Activated T-helper 17 cell treated with anti-CD3 and anti-CD28 coated beads, Interleukin-2, amount 50 U/mL, for 72 hours (primary cell): ENCODE measurements around the gene SMC5. TPM values are rescaled to one million over a fixed set of nuclear protein-coding genes. Genes with fewer than 3 reads are reported as not detected.
A peak's percentile ranks its signal among the peaks of the same experiment; 100 is the strongest.

Source experiments
- ATAC-seq: fragments of 150-1000 bp; cut with Tn5 transposase; replicated peaks from 2 replicates; pipeline ENCODE4 v1.10.0; 2021; ENCODE audit warnings: mild to moderate bottlenecking, moderate library complexity
- H3K27ac Mint-ChIP-seq: one replicate; pipeline ENCODE4 v1.8.0; 2022; ENCODE audit warnings: mixed read lengths
- H3K27me3 Mint-ChIP-seq: one replicate; pipeline ENCODE4 v1.8.0; 2022; ENCODE audit warnings: mixed read lengths
- H3K36me3 Mint-ChIP-seq: one replicate; pipeline ENCODE4 v1.8.0; 2022; ENCODE audit warnings: low read depth, mild to moderate bottlenecking, mixed read lengths
- H3K4me1 Mint-ChIP-seq: one replicate; pipeline ENCODE4 v1.8.0; 2022; ENCODE audit warnings: mixed read lengths
- H3K4me3 Mint-ChIP-seq: one replicate; pipeline ENCODE4 v1.8.0; 2022; ENCODE audit warnings: mild to moderate bottlenecking, mixed read lengths
- H3K9me3 Mint-ChIP-seq: one replicate; pipeline ENCODE4 v1.8.0; 2022; ENCODE audit warnings: mixed read lengths
- total RNA-seq, 2 donors: library from RNA; stranded (reverse); gene quantifications; one replicate each; pipeline ENCODE4 v1.2.3, GENCODE V29; 2022

Gene SMC5
- total RNA-seq, 2 donors from 2014 or later = 42.2 to 49.3 TPM

DNA sequence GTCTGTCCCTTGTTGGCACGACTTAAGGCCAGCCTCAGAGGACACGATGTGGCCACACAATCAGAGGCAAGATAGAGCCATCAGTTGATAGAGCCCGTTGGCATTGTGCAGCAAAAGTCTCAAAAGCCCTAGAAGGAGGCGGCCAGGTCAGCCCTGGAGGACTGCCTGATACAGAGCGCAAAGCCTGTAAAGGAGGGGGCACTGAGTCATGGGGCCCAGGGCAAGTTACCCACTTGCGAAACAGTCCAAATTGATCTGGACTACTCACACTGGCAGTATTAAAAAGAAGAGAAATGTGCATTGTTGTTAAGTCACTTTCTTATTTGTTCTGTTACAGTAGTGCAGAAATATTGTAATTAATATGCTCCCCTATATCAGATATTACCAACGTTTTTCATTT lies 104.2 kb downstream of the SMC5 start:
- Mint-ChIP-seq H3K27me3 (no peaks in the 10 kb centered on the region), H3K4me3 (no peak overlapping the region), H3K36me3 (no peaks in the 10 kb centered on the region), H3K4me1 (no peaks in the 10 kb centered on the region), H3K9me3 (no peaks in the 10 kb centered on the region), H3K27ac (no peak overlapping the region)
- ATAC-seq = no peak

DNA sequence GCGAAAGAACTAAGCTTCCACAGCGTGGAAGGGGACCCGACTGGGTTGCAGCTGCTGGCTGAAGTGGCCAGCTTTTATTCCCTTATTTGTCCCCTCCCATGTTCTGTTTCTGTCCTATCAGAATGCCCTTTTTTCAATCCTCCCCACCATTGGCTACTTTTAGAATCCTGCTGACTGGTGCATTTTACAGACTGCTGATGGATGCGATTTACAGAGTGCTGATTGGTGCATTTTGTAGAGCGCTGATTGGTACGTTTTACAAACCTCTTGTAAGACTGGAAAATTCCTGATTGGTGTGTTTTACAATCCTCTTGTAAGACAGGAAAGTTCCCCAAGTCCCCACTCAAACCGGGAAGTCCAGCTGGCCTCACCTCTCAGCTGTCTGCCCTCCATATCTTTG lies 105.0 kb downstream of the SMC5 start:
- Mint-ChIP-seq H3K4me3 (no peak overlapping the region), H3K9me3 (no peaks in the 10 kb centered on the region), H3K36me3 (no peaks in the 10 kb centered on the region), H3K4me1 (no peaks in the 10 kb centered on the region), H3K27me3 (no peaks in the 10 kb centered on the region), H3K27ac (no peak overlapping the region)
- no peak for ATAC-seq

DNA sequence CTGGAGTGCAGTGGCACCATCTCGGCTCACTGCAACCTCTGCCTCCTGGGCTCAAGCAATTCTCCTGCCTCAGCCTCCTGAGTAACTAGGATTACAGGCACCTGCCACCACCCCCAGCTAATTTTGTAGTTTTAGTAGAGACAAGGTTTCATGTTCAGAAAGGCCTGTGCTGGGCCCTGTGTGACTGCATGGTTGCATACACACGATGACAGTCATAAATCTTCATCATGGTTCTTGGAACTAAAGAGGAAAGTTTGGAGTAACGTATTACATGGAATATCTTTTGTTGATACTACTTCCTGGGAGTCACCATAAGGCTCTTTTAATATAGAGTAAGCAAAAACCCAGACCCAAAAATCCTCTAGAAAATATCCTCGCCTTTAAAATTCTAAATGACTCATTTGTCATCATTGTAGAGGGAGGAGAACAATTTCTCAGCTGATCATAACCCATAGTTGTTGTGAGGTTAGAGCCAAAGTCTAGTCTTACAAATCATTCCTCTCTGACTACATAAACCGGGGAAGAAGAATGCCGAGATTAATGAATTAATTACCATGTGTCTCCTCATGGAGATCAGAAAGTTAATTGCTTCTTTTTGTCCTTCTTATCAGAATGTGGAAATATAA lies 108.6 kb downstream of the SMC5 start:
- no peaks in the 10 kb centered on the region for H3K4me1 Mint-ChIP-seq
- ATAC-seq = no peak
- no peaks in the 10 kb centered on the region for H3K36me3 Mint-ChIP-seq
- H3K27me3 Mint-ChIP-seq = no peaks in the 10 kb centered on the region
- no peak overlapping the region for H3K4me3 Mint-ChIP-seq
- H3K27ac Mint-ChIP-seq = no peak overlapping the region
- no peaks in the 10 kb centered on the region for H3K9me3 Mint-ChIP-seq

DNA sequence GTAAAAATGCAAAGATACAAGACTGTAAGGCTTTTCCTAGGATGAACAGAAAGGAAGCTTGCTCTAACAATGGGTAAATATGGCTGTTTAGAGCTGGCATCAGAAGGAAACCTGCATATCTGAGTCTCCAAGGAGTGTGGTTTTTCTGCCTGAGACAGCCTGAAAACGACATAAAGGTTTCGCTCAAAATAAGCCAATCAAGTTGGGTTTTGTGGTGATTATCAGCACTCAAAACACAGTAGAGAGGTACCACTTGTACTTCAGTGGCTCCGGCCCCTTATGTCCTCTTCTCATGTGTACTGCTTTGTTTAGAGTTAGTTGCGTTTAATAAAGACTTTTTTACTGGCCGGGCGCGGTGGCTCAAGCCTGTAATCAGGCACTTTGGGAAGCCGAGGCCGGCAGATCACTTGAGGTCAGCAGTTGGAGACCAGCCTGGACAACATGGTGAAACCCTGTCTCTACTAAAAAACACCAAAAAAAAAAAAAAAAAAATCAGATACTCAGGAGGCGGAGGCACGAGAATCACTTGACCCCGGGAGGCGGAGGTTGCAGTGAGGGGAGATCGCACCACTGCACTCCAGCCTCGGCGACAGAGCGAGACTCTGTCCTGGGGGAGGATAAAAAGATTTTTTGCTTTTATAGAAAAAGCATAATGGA lies 116.3 kb downstream of the SMC5 start:
- no peak overlapping the region for H3K27ac Mint-ChIP-seq
- no peak for ATAC-seq
- H3K4me1 Mint-ChIP-seq = no peaks in the 10 kb centered on the region
- no peaks in the 10 kb centered on the region for H3K36me3 Mint-ChIP-seq
- H3K9me3 Mint-ChIP-seq = no peaks in the 10 kb centered on the region
- H3K4me3 Mint-ChIP-seq = no peak overlapping the region
- H3K27me3 Mint-ChIP-seq = no peaks in the 10 kb centered on the region

DNA sequence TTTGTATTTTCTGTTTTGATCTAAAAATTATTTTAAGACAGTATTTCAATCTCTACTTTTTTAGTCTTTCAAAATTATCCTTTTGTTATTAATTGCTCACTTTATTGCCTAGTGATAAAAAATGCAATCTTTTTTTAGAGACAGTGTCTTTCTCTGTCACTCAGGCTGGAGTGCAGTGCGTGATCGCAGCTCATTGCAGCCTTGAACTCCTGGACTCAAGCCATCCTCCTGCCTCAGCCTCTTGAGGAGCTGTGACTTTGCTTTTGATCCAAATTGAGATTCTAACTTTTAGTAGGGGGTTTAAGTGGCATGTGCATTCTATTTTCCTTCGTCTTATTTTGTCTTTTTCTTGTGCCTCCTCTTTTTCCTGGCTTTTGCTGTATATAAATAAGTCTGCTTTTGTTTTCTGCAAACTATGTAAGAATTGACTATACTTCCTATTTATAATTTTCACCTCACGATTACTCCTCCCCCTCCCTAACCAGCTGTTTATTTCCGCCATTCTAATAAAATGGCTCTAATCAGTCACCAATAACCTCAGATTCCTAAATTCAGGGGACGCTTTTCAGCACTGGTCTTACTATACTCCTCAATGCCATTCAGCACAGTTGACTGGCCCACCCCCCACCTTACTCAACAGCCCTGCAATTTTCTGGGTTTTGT lies 123.4 kb downstream of the SMC5 start:
- Mint-ChIP-seq H3K27me3 (no peaks in the 10 kb centered on the region), H3K4me1 (peaks cover 10% of the 10 kb centered on the region), H3K4me3 (no peak overlapping the region), H3K27ac (peak overlapping the region; percentile 14), H3K9me3 (no peaks in the 10 kb centered on the region), H3K36me3 (peaks cover 41% of the 10 kb centered on the region)
- ATAC-seq = no peak

DNA sequence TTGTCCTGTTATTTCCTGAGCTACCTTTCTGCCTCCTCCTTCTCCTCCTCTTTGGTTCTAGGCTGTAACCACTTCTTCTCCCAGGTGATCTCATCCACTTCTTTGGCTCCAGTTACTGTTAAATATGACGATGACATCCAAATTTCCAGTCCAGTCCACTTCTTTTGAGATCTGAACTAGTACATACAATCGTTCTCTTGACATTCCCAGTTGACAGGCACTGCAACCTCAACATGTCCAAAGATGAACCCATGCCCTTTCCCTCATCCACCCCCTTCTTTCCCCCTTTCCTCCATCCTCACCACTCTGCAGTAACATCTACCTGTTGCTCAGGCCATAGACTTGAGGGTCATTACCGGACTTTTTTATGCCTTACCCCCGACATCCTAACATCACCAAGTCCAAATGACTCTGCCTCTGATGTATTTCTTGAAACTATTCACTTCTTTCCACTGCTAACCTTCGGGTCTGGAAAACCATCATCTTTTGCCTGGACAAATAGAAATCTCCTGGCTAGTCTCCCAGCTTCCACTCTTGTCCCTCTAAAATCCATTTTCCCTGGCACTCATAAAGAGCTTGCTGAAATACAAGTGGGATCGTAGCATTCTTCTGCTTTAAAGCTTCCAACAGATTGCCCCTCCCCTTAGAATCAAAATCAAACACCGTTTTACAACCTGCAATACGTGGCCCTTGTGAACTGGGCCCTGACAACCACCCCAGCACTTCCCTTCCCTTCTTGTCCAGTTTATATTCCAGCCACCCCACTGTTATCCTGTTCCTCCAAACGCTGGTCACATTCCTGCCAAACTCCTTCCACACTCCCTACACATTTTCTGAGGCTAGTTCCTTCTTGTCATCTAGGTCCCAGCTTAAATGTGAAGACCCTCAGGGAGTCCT lies 124.2 kb downstream of the SMC5 start:
- H3K9me3 Mint-ChIP-seq = no peaks in the 10 kb centered on the region
- ATAC-seq = no peak
- H3K4me1 Mint-ChIP-seq = peaks cover 16% of the 10 kb centered on the region
- H3K4me3 Mint-ChIP-seq = no peak overlapping the region
- H3K27ac Mint-ChIP-seq = peak overlapping the region; percentile 14
- H3K36me3 Mint-ChIP-seq = peaks cover 49% of the 10 kb centered on the region
- H3K27me3 Mint-ChIP-seq = no peaks in the 10 kb centered on the region

DNA sequence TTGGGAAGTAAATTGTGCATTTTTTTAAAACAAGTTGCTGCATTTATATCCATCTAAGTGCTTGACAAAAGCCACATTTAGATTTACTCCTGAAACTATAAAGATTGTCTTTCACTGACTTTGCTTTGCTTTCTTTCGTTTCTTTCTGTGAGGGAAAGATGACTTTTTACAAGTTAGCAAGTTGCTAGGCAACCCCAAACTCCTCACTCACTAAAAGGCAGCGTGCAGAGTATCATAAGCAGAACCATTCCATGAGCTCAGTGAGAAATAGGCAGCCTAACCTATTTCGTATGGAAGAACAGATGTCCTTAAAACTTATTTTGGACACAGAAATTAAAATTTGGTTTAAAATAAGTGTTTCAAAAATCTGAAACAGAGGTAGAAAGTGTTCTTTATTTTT lies 126.6 kb downstream of the SMC5 start:
- Mint-ChIP-seq H3K4me1 (peaks cover 33% of the 10 kb centered on the region), H3K36me3 (peaks cover 67% of the 10 kb centered on the region), H3K27ac (no peak overlapping the region), H3K4me3 (no peak overlapping the region), H3K27me3 (no peaks in the 10 kb centered on the region), H3K9me3 (no peaks in the 10 kb centered on the region)
- ATAC-seq = no peak

DNA sequence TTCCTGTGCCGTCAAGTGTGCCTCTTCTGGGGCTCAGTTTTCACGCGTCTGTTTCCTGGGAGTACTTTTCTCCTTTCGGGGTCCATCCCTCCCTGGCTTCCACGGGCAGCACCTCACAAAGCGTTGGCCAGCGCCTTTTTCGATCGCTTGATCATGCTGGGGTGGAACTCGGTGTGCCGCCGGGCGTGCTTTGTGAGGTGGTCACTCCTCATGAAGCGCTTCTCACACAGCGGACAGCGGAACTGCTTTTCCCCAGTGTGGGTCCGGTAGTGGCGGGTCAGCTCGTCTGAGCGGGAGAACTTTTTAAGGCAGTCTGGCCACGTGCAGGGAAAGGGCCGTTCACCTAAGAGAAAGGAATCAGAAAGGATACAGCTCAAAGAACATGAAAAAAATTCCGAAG lies 128.9 kb downstream of the SMC5 start:
- no peak overlapping the region for H3K4me3 Mint-ChIP-seq
- ATAC-seq = no peak

DNA sequence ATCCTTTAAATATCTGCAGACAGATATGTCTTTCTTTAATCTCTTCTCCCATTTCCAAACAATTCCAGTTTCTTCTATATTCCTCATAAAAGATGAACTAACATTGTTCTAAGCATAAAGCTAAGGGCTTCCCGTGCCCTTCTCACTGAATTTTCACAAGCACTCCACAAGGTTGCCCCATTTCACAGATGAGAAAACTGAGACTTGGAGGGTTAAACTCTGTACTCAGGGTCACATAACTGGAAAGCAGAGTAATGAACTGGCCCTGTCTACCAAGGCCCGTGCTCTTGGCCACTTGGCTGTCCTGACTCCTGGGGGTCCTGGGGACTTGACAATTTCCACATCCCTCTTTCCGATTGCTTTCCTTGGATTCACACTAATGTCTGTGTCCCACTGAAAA lies 130.4 kb downstream of the SMC5 start:
- H3K27ac Mint-ChIP-seq = peak overlapping the region; percentile 64

More for the DNA sequence above, 128.9 kb downstream of the SMC5 start:
- Mint-ChIP-seq H3K36me3 (peaks cover 71% of the 10 kb centered on the region), H3K27ac (no peak overlapping the region), H3K27me3 (no peaks in the 10 kb centered on the region), H3K9me3 (no peaks in the 10 kb centered on the region), H3K4me1 (peaks cover 45% of the 10 kb centered on the region)

DNA sequence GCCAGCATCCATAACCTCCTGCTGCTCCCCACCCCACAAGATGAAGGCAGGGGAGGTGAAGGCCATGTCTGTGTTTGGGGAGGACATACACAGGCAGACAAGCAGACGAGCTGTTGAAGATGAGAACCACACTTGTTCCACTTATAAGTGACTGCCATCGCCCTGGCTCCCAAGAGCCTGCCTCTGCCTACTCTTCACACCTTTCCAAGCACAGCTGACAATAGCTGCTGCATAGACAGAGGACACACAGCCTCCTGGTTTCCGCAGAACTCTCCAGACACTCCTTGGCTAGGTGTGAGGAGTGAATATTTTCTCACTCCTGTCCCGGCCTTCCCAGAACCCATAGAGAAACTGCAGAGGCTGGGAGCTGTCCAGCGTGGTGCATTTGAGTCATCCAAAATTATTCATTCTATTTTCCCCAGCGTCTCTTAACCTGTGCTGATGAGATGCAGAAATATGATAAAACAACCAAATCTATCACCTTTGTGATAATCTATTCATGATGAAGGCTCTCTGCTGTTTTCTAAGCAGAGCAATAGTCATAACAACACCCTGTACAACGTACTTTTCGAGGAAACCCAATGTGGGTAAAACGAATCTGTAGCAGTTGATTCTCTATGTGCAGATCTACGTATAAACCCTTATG lies 131.0 kb downstream of the SMC5 start:
- Mint-ChIP-seq H3K27me3 (no peaks in the 10 kb centered on the region), H3K4me1 (peaks cover 51% of the 10 kb centered on the region), H3K4me3 (peak overlapping the region; percentile 58), H3K36me3 (peaks cover 52% of the 10 kb centered on the region), H3K27ac (peak overlapping the region; percentile 64), H3K9me3 (no peaks in the 10 kb centered on the region)
- peak; percentile 61 for ATAC-seq

More for the DNA sequence above, 130.4 kb downstream of the SMC5 start:
- ATAC-seq = no peak
- Mint-ChIP-seq H3K36me3 (peaks cover 57% of the 10 kb centered on the region), H3K9me3 (no peaks in the 10 kb centered on the region), H3K27me3 (no peaks in the 10 kb centered on the region), H3K4me1 (peaks cover 49% of the 10 kb centered on the region), H3K4me3 (peak overlapping the region; percentile 58)

DNA sequence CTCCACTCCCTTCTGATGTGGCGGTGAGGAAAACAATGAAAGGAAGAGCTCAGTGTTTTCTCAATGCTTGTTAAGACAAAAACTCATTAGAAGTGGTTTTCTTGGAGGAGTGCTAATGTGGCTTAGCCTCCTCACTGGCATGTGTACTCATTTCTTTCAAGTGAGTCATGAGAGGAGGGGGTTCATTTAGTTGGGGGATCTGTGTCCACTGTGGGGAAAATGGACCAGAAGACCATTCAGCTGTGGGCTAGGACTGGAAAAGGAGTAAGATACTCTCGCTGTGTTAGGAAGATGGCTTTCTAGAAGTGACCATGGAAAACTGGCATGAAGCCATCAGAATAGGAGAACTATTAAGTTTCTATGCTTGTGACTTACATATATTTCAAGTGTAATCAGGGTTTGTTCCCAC lies 132.2 kb downstream of the SMC5 start:
- peaks cover 43% of the 10 kb centered on the region for H3K36me3 Mint-ChIP-seq
- peak overlapping the region; percentile 58 for H3K4me3 Mint-ChIP-seq
- H3K9me3 Mint-ChIP-seq = no peaks in the 10 kb centered on the region
- peak; percentile 73 for ATAC-seq
- no peaks in the 10 kb centered on the region for H3K27me3 Mint-ChIP-seq
- H3K4me1 Mint-ChIP-seq = peaks cover 51% of the 10 kb centered on the region
- H3K27ac Mint-ChIP-seq = peak overlapping the region; percentile 64

DNA sequence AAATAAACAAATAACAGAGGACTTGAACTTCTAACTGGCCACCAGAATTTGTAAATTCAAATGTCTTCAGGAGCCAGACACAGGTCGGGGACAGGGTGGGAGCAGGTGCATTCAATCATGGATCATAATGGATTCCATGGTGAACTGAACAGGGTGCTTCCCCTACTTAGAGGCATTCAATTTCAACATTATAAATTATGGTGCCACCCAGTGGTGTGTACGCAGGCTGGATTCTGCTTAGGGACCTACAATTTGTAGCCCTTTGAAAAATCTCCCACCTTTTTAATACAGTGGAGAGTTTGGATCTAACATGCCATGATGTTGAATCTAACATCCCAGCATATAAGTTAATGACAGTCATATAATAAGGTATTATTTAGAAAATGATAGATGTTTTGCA lies 133.4 kb downstream of the SMC5 start:
- Mint-ChIP-seq H3K9me3 (no peaks in the 10 kb centered on the region), H3K4me3 (no peak overlapping the region), H3K4me1 (peaks cover 52% of the 10 kb centered on the region), H3K27me3 (no peaks in the 10 kb centered on the region), H3K27ac (no peak overlapping the region), H3K36me3 (peaks cover 30% of the 10 kb centered on the region)
- ATAC-seq = peak; percentile 34

DNA sequence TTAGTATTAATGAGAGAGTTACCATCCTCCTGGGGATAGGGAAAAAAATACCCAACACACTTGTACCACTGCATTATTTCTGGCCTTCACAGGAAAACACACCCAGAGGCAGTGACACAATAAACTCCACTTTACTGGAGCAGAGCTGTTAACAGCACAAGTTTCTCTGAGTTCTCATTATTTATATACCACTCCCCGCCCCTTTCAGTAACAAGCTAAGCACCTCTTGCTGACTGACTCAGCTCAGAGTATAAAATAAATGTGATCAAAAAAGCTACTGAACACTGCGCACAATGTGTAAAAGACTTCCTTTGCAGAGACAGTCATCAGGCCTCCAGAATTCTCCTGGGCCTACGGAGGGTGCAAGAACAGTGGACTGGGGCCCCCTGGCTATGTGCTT lies 134.1 kb downstream of the SMC5 start:
- no peak overlapping the region for H3K27ac Mint-ChIP-seq
- H3K36me3 Mint-ChIP-seq = peaks cover 23% of the 10 kb centered on the region
- H3K4me1 Mint-ChIP-seq = peaks cover 53% of the 10 kb centered on the region
- no peaks in the 10 kb centered on the region for H3K27me3 Mint-ChIP-seq
- H3K9me3 Mint-ChIP-seq = no peaks in the 10 kb centered on the region
- ATAC-seq = no peak
- H3K4me3 Mint-ChIP-seq = peak overlapping the region; percentile 12

DNA sequence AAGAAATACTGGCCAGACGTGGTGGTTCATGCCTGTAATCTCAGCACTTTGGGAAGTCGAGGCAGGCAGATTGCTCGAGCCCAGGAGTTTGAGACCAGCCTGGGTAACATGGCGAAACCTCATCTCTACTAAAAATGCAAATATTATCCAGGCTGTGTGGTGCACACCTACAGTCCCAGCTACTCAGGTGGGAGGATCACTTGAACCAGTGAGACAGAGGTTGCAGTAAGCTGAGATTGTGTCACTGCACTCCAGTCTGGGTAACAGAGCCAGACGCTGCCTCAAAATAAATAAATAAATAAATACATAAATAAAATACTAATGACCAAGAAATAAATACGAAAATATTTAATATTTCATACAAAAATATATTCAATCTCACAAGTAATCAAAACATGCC lies 136.9 kb downstream of the SMC5 start:
- ATAC-seq = no peak
- Mint-ChIP-seq H3K4me3 (no peak overlapping the region), H3K36me3 (peaks cover 2% of the 10 kb centered on the region), H3K27me3 (no peaks in the 10 kb centered on the region), H3K9me3 (no peaks in the 10 kb centered on the region), H3K27ac (no peak overlapping the region), H3K4me1 (peaks cover 57% of the 10 kb centered on the region)
